A673 (cell line): Measurements from ENCODE around the gene KCNG1.

Experiments used
- EZH2 ChIP-seq: fragments of 200-600 bp; sonication (generic); IDR thresholded peaks from 2 replicates; pipeline ENCODE4 v1.6.1; 2017; ENCODE audit warnings: borderline replicate concordance, low read depth, mild to moderate bottlenecking, mixed read lengths, antibody characterized with exemption, low read length; ENCODE audit not compliant: poor library complexity, severe bottlenecking
- TF ChIP-seq, protein P1 (sequence below): fragments of 300-800, 200-600 bp; sonication (generic); conservative IDR thresholded peaks from 2 replicates; pipeline ENCODE4 v1.5.1; 2017; ENCODE audit warnings: low read depth, mild to moderate bottlenecking, antibody characterized with exemption, low read length, moderate library complexity, mixed read lengths

DNA sequence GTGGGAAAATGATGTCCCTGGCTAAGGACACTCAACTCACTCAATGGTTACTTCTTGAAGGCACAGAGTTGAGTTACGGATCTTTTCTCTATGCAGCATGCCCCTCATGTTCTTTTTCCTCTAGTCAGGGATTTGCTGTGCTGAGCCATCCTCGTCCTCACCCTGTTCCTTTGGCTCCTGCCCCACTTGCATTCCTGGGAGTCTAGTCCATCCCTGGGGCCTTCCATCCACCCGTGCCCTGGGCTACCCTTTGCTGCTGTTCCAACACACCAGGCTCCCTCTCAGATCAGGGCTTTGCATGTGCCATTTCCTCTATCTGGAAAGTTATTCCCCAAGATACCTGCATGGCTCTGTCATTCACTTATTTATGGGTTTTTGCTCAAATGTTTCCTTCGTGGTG, 13.3 kb upstream of the KCNG1 start:
- TF ChIP-seq, protein P1, sequence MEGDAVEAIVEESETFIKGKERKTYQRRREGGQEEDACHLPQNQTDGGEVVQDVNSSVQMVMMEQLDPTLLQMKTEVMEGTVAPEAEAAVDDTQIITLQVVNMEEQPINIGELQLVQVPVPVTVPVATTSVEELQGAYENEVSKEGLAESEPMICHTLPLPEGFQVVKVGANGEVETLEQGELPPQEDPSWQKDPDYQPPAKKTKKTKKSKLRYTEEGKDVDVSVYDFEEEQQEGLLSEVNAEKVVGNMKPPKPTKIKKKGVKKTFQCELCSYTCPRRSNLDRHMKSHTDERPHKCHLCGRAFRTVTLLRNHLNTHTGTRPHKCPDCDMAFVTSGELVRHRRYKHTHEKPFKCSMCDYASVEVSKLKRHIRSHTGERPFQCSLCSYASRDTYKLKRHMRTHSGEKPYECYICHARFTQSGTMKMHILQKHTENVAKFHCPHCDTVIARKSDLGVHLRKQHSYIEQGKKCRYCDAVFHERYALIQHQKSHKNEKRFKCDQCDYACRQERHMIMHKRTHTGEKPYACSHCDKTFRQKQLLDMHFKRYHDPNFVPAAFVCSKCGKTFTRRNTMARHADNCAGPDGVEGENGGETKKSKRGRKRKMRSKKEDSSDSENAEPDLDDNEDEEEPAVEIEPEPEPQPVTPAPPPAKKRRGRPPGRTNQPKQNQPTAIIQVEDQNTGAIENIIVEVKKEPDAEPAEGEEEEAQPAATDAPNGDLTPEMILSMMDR, result no peak
- TF ChIP-seq EZH2, result no peak
